ENCODE data around the gene CHRM2. TPM values are rescaled to one million over a fixed set of nuclear protein-coding genes. Genes with fewer than 3 reads are reported as not detected.

Gene CHRM2
- total RNA-seq, 1 donor from 2014 or later: not detected

GRCh38 chr7:137036768-137037167, 168.3 kb downstream of the CHRM2 start:
- DNase-seq: no peak

GRCh38 chr7:137038706-137039105, 170.3 kb downstream of the CHRM2 start:
- no peak for DNase-seq

- DNase-seq: no peak
Observed at GRCh38 chr7:137040745-137041144, 172.3 kb downstream of the CHRM2 start.

- no peak for DNase-seq
Observed at GRCh38 chr7:137045573-137045972, 177.1 kb downstream of the CHRM2 start.

DNA sequence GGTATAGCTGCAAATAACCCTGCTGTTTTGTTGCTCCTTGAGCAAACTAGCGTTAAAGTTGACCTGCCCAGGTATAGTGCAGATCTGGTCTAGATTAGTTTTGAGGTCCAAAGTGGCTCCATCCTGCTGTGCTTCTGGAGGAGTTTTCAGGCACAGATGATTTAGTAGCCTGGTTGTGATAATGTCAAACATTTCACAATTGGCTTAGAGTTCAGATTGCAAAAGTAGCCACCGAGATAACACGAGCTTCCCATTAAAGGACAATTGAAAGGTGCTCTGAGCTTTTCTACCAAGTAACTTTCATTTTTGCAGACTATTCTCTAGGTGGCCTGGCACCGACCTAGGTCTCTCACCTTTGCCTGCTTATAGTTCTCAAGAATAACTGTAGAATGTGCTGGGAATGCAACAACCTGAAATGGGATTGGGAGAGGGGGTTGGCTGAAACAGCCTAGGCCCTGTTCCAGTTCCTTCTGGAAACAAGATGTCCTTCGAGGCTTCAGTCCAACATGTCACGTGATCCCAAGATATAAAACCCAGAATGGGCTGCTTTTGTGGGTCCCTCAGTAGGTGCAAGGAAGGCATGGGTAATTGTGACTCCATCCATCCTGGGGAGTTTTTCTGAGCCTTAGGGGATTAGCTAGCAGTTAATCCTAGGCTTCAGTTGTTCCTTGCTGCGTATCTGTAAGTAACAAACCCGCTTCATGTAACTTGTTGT, 201.0 kb downstream of the CHRM2 start:
- DNase-seq: no peak

All from dermis blood vessel endothelial cell (primary cell).